BLaER1 treated with 17β-estradiol and CSF1 and Interleukin-3, amounts not matched to agents 10 nM and 100 nM (cell line): ENCODE measurements around the gene BMPER.

Source experiments
- H3K27ac ChIP-seq, 11 experiments: shearing (Covaris generic); formaldehyde crosslinking; 2 replicates each; pipeline ENCODE4 v1.8.1; 2022
- H3K27me3 ChIP-seq, 11 experiments: shearing (Covaris generic); formaldehyde crosslinking; 2 replicates each; pipeline ENCODE4 v1.8.1; 2022
- H3K36me3 ChIP-seq, 11 experiments: shearing (Covaris generic); formaldehyde crosslinking; 2 replicates each; pipeline ENCODE4 v1.8.1; 2022
- H3K4me1 ChIP-seq, 10 experiments: shearing (Covaris generic); formaldehyde crosslinking; 2 replicates each; pipeline ENCODE4 v1.8.1; 2022
- H3K4me2 ChIP-seq, 11 experiments: shearing (Covaris generic); formaldehyde crosslinking; 2 replicates each; pipeline ENCODE4 v1.8.1; 2022
- H3K4me3 ChIP-seq, 10 experiments: shearing (Covaris generic); formaldehyde crosslinking; 2 replicates each; pipeline ENCODE4 v1.8.1; 2022
- H3K9ac ChIP-seq, 11 experiments: shearing (Covaris generic); formaldehyde crosslinking; 2 replicates each; pipeline ENCODE4 v1.8.1; 2022
- H3K9me3 ChIP-seq, 11 experiments: shearing (Covaris generic); formaldehyde crosslinking; replicated peaks in 1 of 11; 2 replicates each; pipeline ENCODE4 v1.8.1; 2022
- H4K20me1 ChIP-seq, 11 experiments: shearing (Covaris generic); formaldehyde crosslinking; 2 replicates each; pipeline ENCODE4 v1.8.1; 2022
- Cebpa-rat ChIP-seq, 11 experiments: shearing (Covaris generic); IDR thresholded peaks; 2 replicates each; pipeline ENCODE4 v1.8.1; 2022

The BMPER gene

DNA sequence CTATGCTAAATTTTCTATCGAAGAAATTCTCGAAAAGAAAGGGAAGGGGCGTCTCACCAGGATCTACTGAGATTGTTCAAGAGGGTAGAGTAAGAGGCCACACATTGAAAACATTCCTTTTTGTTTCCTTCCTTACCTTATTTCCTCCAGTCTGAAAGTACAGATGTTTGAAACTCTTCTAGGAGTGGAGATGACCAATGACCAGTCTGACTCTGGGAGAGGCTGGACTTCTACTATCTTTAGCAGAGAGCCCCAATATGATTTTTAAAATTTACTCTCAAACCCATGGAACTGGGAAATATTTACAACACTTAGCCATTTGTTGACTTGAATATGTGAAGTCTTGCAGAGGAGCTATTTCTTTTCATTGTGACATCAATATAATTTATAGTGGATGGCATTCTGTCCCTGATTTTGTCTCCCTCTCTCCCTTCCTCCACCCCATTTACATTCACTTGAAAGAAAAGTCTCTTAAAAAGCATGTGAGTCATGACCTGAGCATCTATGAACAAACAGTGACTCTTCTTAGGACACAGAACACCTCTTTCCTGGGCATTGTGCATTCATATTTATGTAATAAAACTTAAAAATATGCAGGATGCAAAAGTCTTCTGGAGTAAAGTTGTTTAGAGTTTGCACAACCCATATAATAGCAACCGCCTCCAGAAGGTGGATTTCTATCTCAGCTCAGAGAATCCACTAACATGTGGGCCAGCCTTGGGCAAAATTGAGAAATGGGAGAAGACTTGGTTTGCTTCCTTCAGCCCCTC lies 31.2 kb upstream of the BMPER start:
- no peak for TF ChIP-seq Cebpa-rat (IDR thresholded peaks at IDR 0.05)
- Histone ChIP-seq H3K4me3 (no peak overlapping the region), H3K9me3 (no peaks in the 10 kb centered on the region), H3K9ac (no peak overlapping the region), H3K27ac (no peak overlapping the region), H3K4me1 (peaks cover 0 to 13% (median 7%) of the 10 kb centered on the region in 10 experiments; a peak in 12 of 20 replicates), H3K36me3 (no peaks in the 10 kb centered on the region), H3K27me3 (no peaks in the 10 kb centered on the region), H3K4me2 (peak overlapping the region in 9 of 11 experiments; percentile 8 to 62 (median 48); a peak in 14 of 22 replicates), H4K20me1 (no peaks in the 10 kb centered on the region)

GRCh38 chr7:33874943-33875342 lies 30.4 kb upstream of the BMPER start:
- H3K9ac ChIP-seq: no peak overlapping the region
- peaks cover 0 to 13% (median 7%) of the 10 kb centered on the region in 10 experiments; a peak in 12 of 20 replicates for H3K4me1 ChIP-seq
- H3K9me3 ChIP-seq: no peaks in the 10 kb centered on the region
- no peaks in the 10 kb centered on the region for H3K36me3 ChIP-seq
- peak overlapping the region in 9 of 11 experiments; percentile 8 to 62 (median 48); a peak in 16 of 22 replicates for H3K4me2 ChIP-seq
- no peaks in the 10 kb centered on the region for H4K20me1 ChIP-seq
- H3K4me3 ChIP-seq: no peak overlapping the region
- H3K27ac ChIP-seq: no peak overlapping the region; a peak in 1 of 22 replicates
- no peaks in the 10 kb centered on the region for H3K27me3 ChIP-seq
- TF ChIP-seq Cebpa-rat (IDR thresholded peaks at IDR 0.05): no peak

GRCh38 chr7:33876596-33877274 lies 28.6 kb upstream of the BMPER start:
- peaks cover 0 to 13% (median 7%) of the 10 kb centered on the region in 10 experiments; a peak in 12 of 20 replicates for H3K4me1 ChIP-seq
- no peak overlapping the region for H3K9ac ChIP-seq
- no peaks in the 10 kb centered on the region for H3K27me3 ChIP-seq
- H3K36me3 ChIP-seq: no peaks in the 10 kb centered on the region
- H3K9me3 ChIP-seq: no peaks in the 10 kb centered on the region
- no peak for TF ChIP-seq Cebpa-rat (IDR thresholded peaks at IDR 0.05)
- no peak overlapping the region for H3K27ac ChIP-seq
- no peak overlapping the region for H3K4me3 ChIP-seq
- no peaks in the 10 kb centered on the region for H4K20me1 ChIP-seq
- H3K4me2 ChIP-seq: no peak overlapping the region

DNA sequence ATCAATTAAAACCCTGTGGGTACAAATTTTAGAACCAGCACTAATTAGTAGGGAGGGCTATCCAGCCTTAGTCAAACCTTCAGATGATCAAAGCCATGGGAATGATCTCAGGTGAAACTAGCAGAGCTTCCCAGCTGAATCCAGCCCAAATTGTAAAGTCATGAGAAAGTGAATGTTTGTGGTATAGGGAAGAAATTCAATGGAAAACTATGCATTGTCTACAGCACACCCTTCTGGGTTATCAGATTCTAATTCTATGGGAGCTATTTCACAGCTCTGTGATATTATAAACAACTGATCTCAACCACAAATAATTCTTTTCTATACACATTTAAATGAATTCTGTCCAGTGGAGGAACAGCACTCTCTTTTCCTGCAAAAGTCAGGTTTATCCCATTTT lies 24.6 kb upstream of the BMPER start:
- H3K27me3 ChIP-seq: no peaks in the 10 kb centered on the region
- H3K4me2 ChIP-seq: no peak overlapping the region
- H3K9ac ChIP-seq: no peak overlapping the region
- TF ChIP-seq Cebpa-rat (IDR thresholded peaks at IDR 0.05): no peak
- no peak overlapping the region for H3K4me3 ChIP-seq
- H3K4me1 ChIP-seq: peaks cover 0 to 8% (median 0%) of the 10 kb centered on the region in 10 experiments; a peak in 1 of 20 replicates
- H3K36me3 ChIP-seq: no peaks in the 10 kb centered on the region
- no peak overlapping the region for H3K27ac ChIP-seq
- H3K9me3 ChIP-seq: no peaks in the 10 kb centered on the region
- no peaks in the 10 kb centered on the region for H4K20me1 ChIP-seq

DNA sequence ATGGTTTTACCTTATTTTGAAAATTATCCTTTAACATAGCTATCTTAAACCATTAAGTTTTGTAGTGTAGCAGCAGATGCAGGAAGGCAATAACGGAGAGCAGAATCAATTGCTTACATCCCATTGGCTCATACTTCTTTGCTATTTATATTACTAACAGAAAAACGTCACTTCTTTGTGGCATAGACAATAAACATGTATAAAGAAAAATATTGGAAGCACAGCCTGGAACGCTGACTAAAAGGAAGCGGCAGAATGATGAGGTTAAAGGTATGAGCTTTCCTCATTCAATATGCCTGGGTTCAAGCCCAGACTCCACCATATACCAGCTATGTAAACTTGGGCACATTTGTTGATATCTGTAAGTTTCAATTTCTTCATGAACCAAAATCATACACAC lies 24.0 kb upstream of the BMPER start:
- Histone ChIP-seq H3K27ac (no peak overlapping the region), H3K36me3 (no peaks in the 10 kb centered on the region), H3K4me1 (peaks cover 0 to 7% (median 0%) of the 10 kb centered on the region in 10 experiments; a peak in 1 of 20 replicates), H3K9ac (no peak overlapping the region), H3K9me3 (no peaks in the 10 kb centered on the region), H3K4me3 (no peak overlapping the region), H3K4me2 (no peak overlapping the region), H3K27me3 (no peaks in the 10 kb centered on the region), H4K20me1 (no peaks in the 10 kb centered on the region)
- no peak for TF ChIP-seq Cebpa-rat (IDR thresholded peaks at IDR 0.05)

DNA sequence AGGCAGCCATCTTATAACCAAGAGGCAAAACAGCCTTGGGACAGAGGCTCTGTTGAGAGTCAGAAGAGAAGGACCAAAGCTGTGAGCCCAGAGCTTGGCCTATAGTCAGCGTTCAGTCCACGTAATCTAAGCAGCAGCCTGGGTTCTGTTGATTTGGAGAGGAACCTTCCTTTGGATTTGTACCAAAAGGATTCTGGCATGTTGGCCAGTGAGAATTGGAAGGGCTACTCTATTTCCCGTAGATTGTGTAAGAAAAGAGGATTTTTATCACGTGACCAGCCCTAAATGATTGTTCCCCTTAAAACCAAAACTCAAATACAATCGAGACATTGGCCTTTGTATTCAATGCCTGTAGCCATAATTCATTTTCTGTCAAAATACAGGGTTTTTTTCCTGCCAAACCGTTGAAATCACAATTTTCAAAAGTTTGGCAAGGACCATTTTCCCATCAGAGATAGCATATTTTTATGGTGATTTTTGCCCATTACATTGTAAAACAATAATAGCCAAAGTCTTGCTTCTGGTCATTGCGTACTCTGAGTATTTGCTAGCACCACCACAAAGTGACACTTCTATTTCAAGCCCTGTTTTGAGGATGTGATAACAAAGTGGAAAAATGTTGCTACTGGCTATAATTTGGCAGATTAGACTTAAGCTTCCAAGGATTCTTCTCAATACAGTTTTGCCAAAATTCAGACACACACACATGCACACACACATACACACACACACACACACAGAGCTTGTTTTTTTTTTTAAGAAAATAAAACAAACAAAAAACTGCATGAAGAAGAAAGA lies 23.1 kb upstream of the BMPER start:
- Histone ChIP-seq H3K4me1 (no peaks in the 10 kb centered on the region), H3K4me2 (no peak overlapping the region)
- TF ChIP-seq Cebpa-rat (IDR thresholded peaks at IDR 0.05): no peak

DNA sequence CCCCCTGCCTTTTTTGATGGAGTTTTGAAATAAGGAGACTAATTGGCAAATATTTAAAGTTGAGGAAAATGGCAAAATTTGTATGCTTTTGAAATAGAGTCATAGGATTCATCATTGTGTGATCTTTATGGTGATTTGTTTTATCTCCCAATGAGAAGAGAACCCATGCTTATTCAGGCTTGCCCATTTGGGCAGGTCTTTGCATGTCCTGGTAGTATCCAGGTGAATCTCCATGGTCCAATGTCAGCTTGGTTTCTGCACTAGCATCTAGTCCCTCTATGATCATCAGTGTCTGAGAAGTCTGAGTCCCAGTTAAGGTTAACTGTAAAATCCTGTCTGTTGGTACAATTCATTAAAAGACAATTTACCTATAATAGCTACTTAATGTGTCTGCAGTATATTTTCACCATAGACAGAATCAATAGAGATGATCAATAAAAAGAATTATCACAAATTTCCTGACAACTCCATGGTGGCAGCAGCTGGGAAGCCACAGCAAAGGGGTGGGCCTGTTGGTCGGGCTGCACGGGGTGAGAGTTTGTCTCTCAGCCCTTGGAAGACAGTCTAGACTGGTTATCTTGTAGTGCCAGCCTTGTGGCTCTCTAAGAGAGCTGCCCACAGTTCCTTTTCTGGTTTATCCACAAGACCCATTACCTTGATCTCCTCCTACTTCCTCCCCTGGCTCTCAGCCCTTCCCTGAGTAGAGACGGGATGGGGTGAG lies 22.2 kb upstream of the BMPER start:
- Histone ChIP-seq H3K4me1 (no peaks in the 10 kb centered on the region), H3K9ac (no peak overlapping the region), H3K27ac (no peak overlapping the region), H3K27me3 (no peaks in the 10 kb centered on the region), H4K20me1 (no peaks in the 10 kb centered on the region), H3K36me3 (no peaks in the 10 kb centered on the region), H3K4me2 (no peak overlapping the region), H3K4me3 (no peak overlapping the region), H3K9me3 (no peaks in the 10 kb centered on the region)
- no peak for TF ChIP-seq Cebpa-rat (IDR thresholded peaks at IDR 0.05)

More for the DNA sequence above, 23.1 kb upstream of the BMPER start:
- no peak overlapping the region for H3K9ac ChIP-seq
- no peak overlapping the region for H3K27ac ChIP-seq
- no peaks in the 10 kb centered on the region for H3K9me3 ChIP-seq
- H4K20me1 ChIP-seq: no peaks in the 10 kb centered on the region
- H3K4me3 ChIP-seq: no peak overlapping the region
- no peaks in the 10 kb centered on the region for H3K36me3 ChIP-seq
- no peaks in the 10 kb centered on the region for H3K27me3 ChIP-seq

DNA sequence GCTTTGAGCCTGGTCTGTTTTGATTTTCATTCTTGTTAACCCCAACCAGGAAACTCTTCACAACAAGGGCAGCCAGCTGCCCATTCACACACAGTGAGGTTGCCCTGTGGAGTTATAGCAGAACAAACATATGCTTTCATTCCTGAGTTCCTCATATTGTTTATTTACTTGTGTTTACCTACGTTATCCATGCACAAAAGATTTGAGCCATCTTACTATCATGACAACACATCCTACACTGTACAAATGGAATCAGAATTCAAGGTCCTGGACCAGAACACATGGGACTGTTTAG lies 21.7 kb upstream of the BMPER start:
- no peaks in the 10 kb centered on the region for H3K36me3 ChIP-seq
- no peak overlapping the region for H3K4me3 ChIP-seq
- H3K9ac ChIP-seq: no peak overlapping the region
- TF ChIP-seq Cebpa-rat (IDR thresholded peaks at IDR 0.05): no peak
- H4K20me1 ChIP-seq: no peaks in the 10 kb centered on the region
- no peak overlapping the region for H3K4me2 ChIP-seq
- H3K27ac ChIP-seq: no peak overlapping the region
- no peaks in the 10 kb centered on the region for H3K9me3 ChIP-seq
- no peaks in the 10 kb centered on the region for H3K4me1 ChIP-seq
- H3K27me3 ChIP-seq: no peaks in the 10 kb centered on the region
